HCT116 (cell line): ENCODE measurements around the gene ACVR1. TPM values are rescaled to one million over a fixed set of nuclear protein-coding genes. Genes with fewer than 3 reads are reported as not detected.

Experiments
- ATAC-seq: fragments of 200-7000 bp; cut with Tn5 transposase; 2 replicates; pipeline ENCODE4 v1.9.1; 2020; ENCODE audit warnings: mild to moderate bottlenecking, moderate library complexity
- BruUV-seq: library from RNA; stranded (reverse); fragments of 400-500 nt; replicated peaks from 2 replicates; lab custom pipeline; 2021; lab: Mats Ljungman, UMichigan
- CTCF ChIA-PET: fragments of 300-600 bp; sonication (Branson Sonifier 250); formaldehyde crosslinking; loops from one replicate; lab custom pipeline; 2021; ENCODE audit warnings: antibody characterized with exemption; lab: Charles Lee
- POLR2A ChIA-PET: fragments of 300-600, 350-600 bp; sonication (Branson Sonifier 250); formaldehyde crosslinking; loops from one replicate; lab custom pipeline; 2021; ENCODE audit warnings: antibody characterized with exemption; lab: Charles Lee
- RAD21 ChIA-PET, 2 experiments: fragments of 300-600 bp; sonication (Branson Sonifier 250); formaldehyde crosslinking; loops; one replicate each; lab custom pipeline; 2023; ENCODE audit warnings: low total read pairs in 2 of 2; ENCODE audit not compliant: uncharacterized antibody in 2 of 2, unreplicated experiment in 2 of 2, low non-redundant PET in 1 of 2; lab: Charles Lee
- DNase-seq: peaks from one replicate; pipeline ENCODE4 v3.0.0-alpha.2; 2010; ENCODE audit warnings: low read depth, low spot score
- H2AFZ ChIP-seq: fragments of 200-600 bp; shearing (Covaris generic), sonication (generic); 2 replicates; pipeline ENCODE4 v1.6.1; 2017; ENCODE audit warnings: low read depth, mixed run types, mixed read lengths, antibody characterized with exemption, low read length; ENCODE audit not compliant: poor library complexity, severe bottlenecking
- H3K27ac ChIP-seq: 2 replicates; pipeline ENCODE4 v1.5.1; 2012; ENCODE audit warnings: low read depth, low read length
- H3K27me3 ChIP-seq: fragments of 200-600 bp; sonication (generic); 2 replicates; pipeline ENCODE4 v1.6.1; 2016; ENCODE audit warnings: mixed run types, low read length, mixed read lengths; ENCODE audit not compliant: insufficient read depth
- H3K36me3 ChIP-seq, 2 experiments: fragments of 200-500 bp in 1 of 2; fragments of 200-600 bp in 1 of 2; sonication (Bioruptor generic) in 1 of 2; sonication (generic) in 1 of 2; 2 replicates each; pipeline versions ENCODE4 v1.5.1 to v1.6.1; 2014 to 2016; ENCODE audit warnings: low read length in 2 of 2, inconsistent platforms in 1 of 2, mixed read lengths in 1 of 2, mixed run types in 1 of 2; ENCODE audit not compliant: insufficient read depth in 2 of 2, control insufficient read depth in 1 of 2
- H3K4me1 ChIP-seq, 2 experiments: fragments of 200-600 bp in 1 of 2; sonication (generic) in 1 of 2; 2 replicates each; pipeline versions ENCODE4 v1.5.1 to v1.6.1; 2012 to 2017; ENCODE audit warnings: low read length in 2 of 2, inconsistent platforms in 1 of 2, mild to moderate bottlenecking in 1 of 2, mixed read lengths in 1 of 2, mixed run types in 1 of 2, moderate library complexity in 1 of 2; ENCODE audit not compliant: insufficient read depth in 2 of 2, control insufficient read depth in 1 of 2
- H3K4me2 ChIP-seq: fragments of 200-600 bp; sonication (generic); 2 replicates; pipeline ENCODE4 v1.6.1; 2017; ENCODE audit warnings: mixed run types, low read length, mixed read lengths
- H3K4me3 ChIP-seq, 2 experiments: fragments of 200-600 bp in 1 of 2; sonication (generic) in 1 of 2; replicated peaks in 1 of 2; 2 replicates each; pipeline ENCODE4 v1.5.1; 2011 to 2016; ENCODE audit warnings: low read length in 2 of 2, control low read depth in 1 of 2, low read depth in 1 of 2, mild to moderate bottlenecking in 1 of 2, mixed read lengths in 1 of 2, mixed run types in 1 of 2
- H3K79me2 ChIP-seq: fragments of 200-600 bp; sonication (generic); 2 replicates; pipeline ENCODE4 v1.6.1; 2017; ENCODE audit warnings: mild to moderate bottlenecking, mixed run types, low read length, moderate library complexity, mixed read lengths; ENCODE audit not compliant: insufficient read depth
- H3K9ac ChIP-seq: fragments of 200-600 bp; sonication (generic); 2 replicates; pipeline ENCODE4 v1.6.1; 2016; ENCODE audit warnings: low read length, mixed read lengths
- H3K9me2 ChIP-seq: fragments of 200-600 bp; sonication (generic), shearing (Covaris generic); 2 replicates; pipeline ENCODE4 v1.6.1; 2017; ENCODE audit warnings: mixed run types, mild to moderate bottlenecking, moderate library complexity; ENCODE audit not compliant: insufficient read depth
- H3K9me3 ChIP-seq, 2 experiments: fragments of 200-500 bp in 1 of 2; fragments of 200-600 bp in 1 of 2; sonication (Bioruptor generic) in 1 of 2; sonication (generic) in 1 of 2; 2 replicates each; pipeline ENCODE4 v1.6.1; 2014 to 2017; ENCODE audit warnings: low read length in 2 of 2, mixed read lengths in 2 of 2, inconsistent platforms in 1 of 2, low read depth in 1 of 2, mild to moderate bottlenecking in 1 of 2, mixed run types in 1 of 2, moderate library complexity in 1 of 2; ENCODE audit not compliant: control insufficient read depth in 1 of 2, insufficient read depth in 1 of 2
- H4K20me1 ChIP-seq: fragments of 200-600 bp; sonication (generic), shearing (Covaris generic); 2 replicates; pipeline ENCODE4 v1.6.1; 2017; ENCODE audit warnings: mixed run types, mild to moderate bottlenecking, moderate library complexity; ENCODE audit not compliant: insufficient read depth
- CEBPB ChIP-seq: IDR thresholded peaks from 2 replicates; pipeline ENCODE4 v1.6.1; 2012; ENCODE audit warnings: low read depth
- CTCF ChIP-seq, 3 experiments: fragments of 200-600 bp in 1 of 3; sonication (generic) in 1 of 3; IDR thresholded peaks in 2 of 3; conservative IDR thresholded peaks in 1 of 3; 2 replicates each; pipeline ENCODE4 v1.5.1; 2012 to 2017; ENCODE audit warnings: low read depth in 2 of 3, low read length in 2 of 3, antibody characterized with exemption in 1 of 3, borderline replicate concordance in 1 of 3, control low read depth in 1 of 3, mild to moderate bottlenecking in 1 of 3, mixed read lengths in 1 of 3, mixed run types in 1 of 3, moderate library complexity in 1 of 3; ENCODE audit not compliant: insufficient read depth in 1 of 3
- EGR1 ChIP-seq: IDR thresholded peaks from 2 replicates; pipeline ENCODE4 v1.6.1; 2012; ENCODE audit warnings: low read depth
- ELF1 ChIP-seq: IDR thresholded peaks from 2 replicates; pipeline ENCODE4 v1.6.1; 2012; ENCODE audit warnings: low read depth, borderline replicate concordance
- EZH2 ChIP-seq: fragments of 200-600 bp; sonication (generic); IDR thresholded peaks from 2 replicates; pipeline ENCODE4 v1.6.1; 2017; ENCODE audit warnings: antibody characterized with exemption, mixed run types
- EZH2phosphoT487 ChIP-seq: fragments of 200-600 bp; IDR thresholded peaks from 2 replicates; pipeline ENCODE4 v1.6.1; 2018; ENCODE audit warnings: antibody characterized with exemption, borderline replicate concordance
- FOSL1 ChIP-seq: IDR thresholded peaks from 2 replicates; pipeline ENCODE4 v1.6.1; 2012; ENCODE audit warnings: low read depth
- JUND ChIP-seq: IDR thresholded peaks from 2 replicates; pipeline ENCODE4 v1.6.1; 2012
- POLR2A ChIP-seq: IDR thresholded peaks from 2 replicates; pipeline ENCODE4 v1.7.0; 2011; ENCODE audit warnings: borderline replicate concordance; ENCODE audit not compliant: insufficient read depth, insufficient read length; ENCODE audit errors: extremely low read depth
- POLR2AphosphoS5 ChIP-seq: IDR thresholded peaks from 2 replicates; pipeline ENCODE4 v1.6.1; 2011; ENCODE audit warnings: mild to moderate bottlenecking, low read depth, low read length, moderate library complexity
- RAD21 ChIP-seq: IDR thresholded peaks from 2 replicates; pipeline ENCODE4 v1.6.1; 2012; ENCODE audit warnings: low read depth, mild to moderate bottlenecking
- REST ChIP-seq: IDR thresholded peaks from 2 replicates; pipeline ENCODE4 v1.6.1; 2012; ENCODE audit warnings: low read depth
- SIN3A ChIP-seq: IDR thresholded peaks from 2 replicates; pipeline ENCODE4 v1.6.1; 2012; ENCODE audit warnings: low read depth
- TCF7L2 ChIP-seq: IDR thresholded peaks from 2 replicates; pipeline ENCODE4 v1.7.0; 2011; ENCODE audit warnings: borderline replicate concordance, inconsistent platforms; ENCODE audit not compliant: insufficient read depth, insufficient read length; ENCODE audit errors: extremely low read depth
- YY1 ChIP-seq: IDR thresholded peaks from 2 replicates; pipeline ENCODE4 v1.6.1; 2011; ENCODE audit warnings: low read length, low read depth, moderate library complexity, mild to moderate bottlenecking; ENCODE audit not compliant: insufficient replicate concordance; ENCODE audit errors: extremely low read depth
- ZBTB33 ChIP-seq: IDR thresholded peaks from 2 replicates; pipeline ENCODE4 v1.6.1; 2011; ENCODE audit warnings: mild to moderate bottlenecking, low read length, moderate library complexity; ENCODE audit not compliant: insufficient replicate concordance; ENCODE audit errors: extremely low read depth
- ZFX ChIP-seq: fragments of 450-650 bp; IDR thresholded peaks from 2 replicates; pipeline ENCODE4 v1.6.1; 2017
- ZNF274 ChIP-seq: fragments of 200-500 bp; sonication (Bioruptor generic); IDR thresholded peaks from 2 replicates; pipeline ENCODE4 v1.6.1; 2014; ENCODE audit warnings: mild to moderate bottlenecking, low read depth, low read length, inconsistent platforms
- intact Hi-C: fragments of 100-400 bp; cut with micrococcal nuclease; formaldehyde crosslinking; loops from 2 replicates; pipeline ENCODE4 v1.10.0; 2022
- total RNA-seq: library from RNA; stranded (reverse); gene quantifications from one replicate; pipeline ENCODE4 v1.2.1, GENCODE V29; 2021; ENCODE audit not compliant: unreplicated experiment
- TF ChIP-seq, protein P1 (sequence below): IDR thresholded peaks from 2 replicates; pipeline ENCODE4 v1.6.1; 2012

Gene ACVR1
- total RNA-seq, 1 experiment from 2014 or later = 16.9 TPM

GRCh38 chr2:157923598-157924217, 47.6 kb upstream of the ACVR1 start:
- intact Hi-C loops = no loop called here
- no TSS peak for BruUV-seq
- POLR2A ChIA-PET = no interaction called here

More at GRCh38 chr2:157923598-157924217, 47.6 kb upstream of the ACVR1 start:
- Histone ChIP-seq H3K36me3 (no peaks in the 10 kb centered on the region), H2AFZ (no peak overlapping the region), H3K4me2 (no peak overlapping the region), H3K4me1 (no peaks in the 10 kb centered on the region), H3K9me3 (no peaks in the 10 kb centered on the region), H3K79me2 (no peaks in the 10 kb centered on the region), H3K9ac (no peak overlapping the region), H4K20me1 (no peaks in the 10 kb centered on the region), H3K27ac (no peak overlapping the region), H3K27me3 (no peaks in the 10 kb centered on the region), H3K9me2 (no peaks in the 10 kb centered on the region), H3K4me3 (no peak overlapping the region)
- DNase-seq (no peak), ATAC-seq (no peak)
- RAD21 ChIA-PET = no interaction called here
- CTCF ChIA-PET = no interaction called here
- no peak for TF ChIP-seq ZBTB33
- TF ChIP-seq CEBPB = no peak
- no peak for TF ChIP-seq ZFX
- no peak for TF ChIP-seq FOSL1
- TF ChIP-seq RAD21 = no peak
- no peak for TF ChIP-seq EZH2
- TF ChIP-seq EZH2phosphoT487 = no peak
- TF ChIP-seq REST = no peak
- no peak for TF ChIP-seq JUND
- TF ChIP-seq SIN3A = no peak
- TF ChIP-seq ZNF274 = no peak
- no peak for TF ChIP-seq POLR2A
- TF ChIP-seq TCF7L2 = no peak
- no peak for TF ChIP-seq EGR1
- no peak for TF ChIP-seq POLR2AphosphoS5
- TF ChIP-seq, protein P1, sequence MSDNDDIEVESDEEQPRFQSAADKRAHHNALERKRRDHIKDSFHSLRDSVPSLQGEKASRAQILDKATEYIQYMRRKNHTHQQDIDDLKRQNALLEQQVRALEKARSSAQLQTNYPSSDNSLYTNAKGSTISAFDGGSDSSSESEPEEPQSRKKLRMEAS = no peak
- TF ChIP-seq ELF1 = no peak
- no peak for TF ChIP-seq YY1
- no peak for TF ChIP-seq CTCF (IDR thresholded peaks at IDR 0.05 in 2 of 3, conservative IDR thresholded peaks at IDR 0.05 in 1 of 3; ENCODE audit: borderline replicate concordance in 1 of 3, insufficient read depth in 1 of 3, low read depth in 2 of 3, low read length in 2 of 3)
